IMR-90 (cell line): Measurements from ENCODE around the gene GNL3L. TPM values are rescaled to one million over a fixed set of nuclear protein-coding genes. Genes with fewer than 3 reads are reported as not detected.
A peak's percentile ranks its signal among the peaks of the same experiment; 100 is the strongest.

ENCODE experiments used
- ATAC-seq: fragments of 200-7000 bp; cut with Tn5 transposase; 2 replicates; pipeline ENCODE4 v1.9.1; 2020; ENCODE audit warnings: low read depth, mild to moderate bottlenecking, moderate library complexity
- BruUV-seq: library from RNA; stranded (reverse); fragments of 400-500 nt; replicated peaks from 2 replicates; lab custom pipeline; 2021; lab: Mats Ljungman, UMichigan
- CTCF ChIA-PET: fragments of 300-600 bp; formaldehyde crosslinking; extraction: SDS; loops from one replicate; lab custom pipeline; 2021; ENCODE audit warnings: antibody characterized with exemption; lab: Yijun Ruan, JAX
- POLR2A ChIA-PET: fragments of 300-600 bp; sonication (Branson Sonifier 250); formaldehyde crosslinking; loops from one replicate; lab custom pipeline; 2022; ENCODE audit warnings: antibody characterized with exemption; ENCODE audit not compliant: unreplicated experiment; lab: Charles Lee
- DNase-seq: peaks from one replicate; pipeline ENCODE4 v3.0.0; 2013
- H2AFZ ChIP-seq: replicated peaks from 2 replicates; pipeline ENCODE3; 2013; ENCODE audit warnings: low read length, mild to moderate bottlenecking; ENCODE audit not compliant: poor library complexity
- H2AK5ac ChIP-seq: 2 replicates; pipeline ENCODE4 v1.6.1; 2013; ENCODE audit warnings: low read depth, low read length, inconsistent platforms
- H2AK9ac ChIP-seq: replicated peaks from 2 replicates; pipeline ENCODE3; 2013; ENCODE audit warnings: mild to moderate bottlenecking, low read depth, low read length, moderate library complexity; ENCODE audit not compliant: poor library complexity
- H2BK120ac ChIP-seq: 2 replicates; pipeline ENCODE4 v1.6.1; 2013; ENCODE audit warnings: low read depth, low read length, inconsistent platforms
- H2BK15ac ChIP-seq: 3 replicates; pipeline ENCODE4 v1.6.1; 2013; ENCODE audit warnings: low read depth, low read length, inconsistent platforms
- H2BK20ac ChIP-seq: 2 replicates; pipeline ENCODE4 v1.6.1; 2013; ENCODE audit warnings: low read depth, mild to moderate bottlenecking, inconsistent platforms, low read length, moderate library complexity
- H2BK5ac ChIP-seq: 2 replicates; pipeline ENCODE4 v1.6.1; 2013; ENCODE audit warnings: mild to moderate bottlenecking, low read depth, low read length, inconsistent platforms; ENCODE audit not compliant: poor library complexity, severe bottlenecking
- H3K14ac ChIP-seq: replicated peaks from 2 replicates; pipeline ENCODE4 v1.6.1; 2013; ENCODE audit warnings: low read depth, low read length, inconsistent platforms
- H3K18ac ChIP-seq: 2 replicates; pipeline ENCODE4 v1.6.1; 2013; ENCODE audit warnings: low read depth, low read length, control low read depth
- H3K23ac ChIP-seq: 2 replicates; pipeline ENCODE4 v1.6.1; 2013; ENCODE audit warnings: low read depth, low read length, inconsistent platforms
- H3K27ac ChIP-seq: 2 replicates; pipeline ENCODE4 v1.5.1; 2013; ENCODE audit warnings: mild to moderate bottlenecking, control low read depth, low read length; ENCODE audit not compliant: insufficient read depth
- H3K27me3 ChIP-seq: 2 replicates; pipeline ENCODE4 v1.6.1; 2013; ENCODE audit warnings: low read length; ENCODE audit not compliant: control insufficient read depth, insufficient read depth
- H3K36me3 ChIP-seq: 2 replicates; pipeline ENCODE4 v1.6.1; 2013; ENCODE audit warnings: low read length, mixed read lengths; ENCODE audit not compliant: control insufficient read depth, insufficient read depth
- H3K4ac ChIP-seq: 2 replicates; pipeline ENCODE4 v1.6.1; 2013; ENCODE audit warnings: low read depth, low read length, inconsistent platforms
- H3K4me1 ChIP-seq: 2 replicates; pipeline ENCODE4 v1.6.1; 2013; ENCODE audit warnings: low read length, mixed read lengths; ENCODE audit not compliant: control insufficient read depth, insufficient read depth
- H3K4me2 ChIP-seq: 2 replicates; pipeline ENCODE4 v1.6.1; 2013; ENCODE audit warnings: low read depth, mild to moderate bottlenecking, control low read depth, low read length, moderate library complexity
- H3K4me3 ChIP-seq: 2 replicates; pipeline ENCODE4 v1.5.1; 2013; ENCODE audit warnings: low read depth, mild to moderate bottlenecking, control low read depth, low read length, moderate library complexity; ENCODE audit not compliant: insufficient read depth
- H3K56ac ChIP-seq: 2 replicates; pipeline ENCODE4 v1.6.1; 2013; ENCODE audit warnings: low read length, inconsistent platforms; ENCODE audit not compliant: insufficient read depth; ENCODE audit errors: extremely low read depth
- H3K79me1 ChIP-seq, 2 experiments: 2 replicates each; pipeline ENCODE4 v1.6.1; 2013; ENCODE audit warnings: low read length in 2 of 2, inconsistent platforms in 1 of 2, low read depth in 1 of 2
- H3K9ac ChIP-seq: 2 replicates; pipeline ENCODE4 v1.6.1; 2013; ENCODE audit warnings: low read depth, low read length, control low read depth
- H3K9me1 ChIP-seq: 2 replicates; pipeline ENCODE4 v1.6.1; 2013; ENCODE audit warnings: low read length, inconsistent platforms; ENCODE audit not compliant: insufficient read depth
- H3K9me3 ChIP-seq: 2 replicates; pipeline ENCODE4 v1.6.1; 2013; ENCODE audit warnings: low read length; ENCODE audit not compliant: control insufficient read depth, insufficient read depth
- H4K20me1 ChIP-seq: 2 replicates; pipeline ENCODE4 v1.6.1; 2013; ENCODE audit warnings: low read length, inconsistent platforms; ENCODE audit not compliant: insufficient read depth
- H4K5ac ChIP-seq: 2 replicates; pipeline ENCODE4 v1.6.1; 2013; ENCODE audit warnings: mild to moderate bottlenecking, low read depth, low read length, control low read depth
- H4K8ac ChIP-seq, 2 experiments: 2 replicates each; pipeline ENCODE4 v1.6.1; 2013; ENCODE audit warnings: low read depth in 2 of 2, low read length in 2 of 2, control low read depth in 1 of 2, inconsistent platforms in 1 of 2
- H4K91ac ChIP-seq: 2 replicates; pipeline ENCODE4 v1.6.1; 2013; ENCODE audit warnings: low read depth, low read length, inconsistent platforms; ENCODE audit not compliant: insufficient read depth
- BHLHE40 ChIP-seq: fragments of 150-350 bp; IDR thresholded peaks from 2 replicates; pipeline ENCODE4 v1.6.1; 2016; ENCODE audit warnings: mild to moderate bottlenecking, low read depth, low read length
- CEBPB ChIP-seq: IDR thresholded peaks from 2 replicates; pipeline ENCODE4 v1.6.1; 2012; ENCODE audit warnings: low read depth, low read length, improper control_type of control experiment
- CTCF ChIP-seq: conservative IDR thresholded peaks from 2 replicates; pipeline ENCODE4 v1.5.1; 2012; ENCODE audit warnings: mild to moderate bottlenecking, low read depth, low read length, improper control_type of control experiment
- FOS ChIP-seq: fragments of 150-350 bp; IDR thresholded peaks from 2 replicates; pipeline ENCODE4 v1.6.1; 2016; ENCODE audit warnings: low read depth, low read length
- MAFK ChIP-seq: IDR thresholded peaks from 2 replicates; pipeline ENCODE4 v1.6.1; 2012; ENCODE audit warnings: low read depth, low read length, improper control_type of control experiment
- MAZ ChIP-seq: IDR thresholded peaks from 2 replicates; pipeline ENCODE4 v1.6.1; 2012; ENCODE audit warnings: low read depth, mild to moderate bottlenecking, low read length, improper control_type of control experiment, moderate library complexity, borderline replicate concordance
- MXI1 ChIP-seq: IDR thresholded peaks from 2 replicates; pipeline ENCODE4 v1.6.1; 2012; ENCODE audit warnings: low read depth, mild to moderate bottlenecking, low read length, moderate library complexity, borderline replicate concordance
- POLR2A ChIP-seq: IDR thresholded peaks from 2 replicates; pipeline ENCODE4 v1.6.1; 2012; ENCODE audit warnings: mild to moderate bottlenecking, low read depth, low read length
- RAD21 ChIP-seq: IDR thresholded peaks from 2 replicates; pipeline ENCODE4 v1.6.1; 2012; ENCODE audit warnings: low read length, improper control_type of control experiment
- RCOR1 ChIP-seq: IDR thresholded peaks from 2 replicates; pipeline ENCODE4 v1.6.1; 2012; ENCODE audit warnings: mild to moderate bottlenecking, low read length, improper control_type of control experiment; ENCODE audit not compliant: insufficient replicate concordance
- RFX5 ChIP-seq: IDR thresholded peaks from 2 replicates; pipeline ENCODE4 v1.8.0; 2012; ENCODE audit warnings: low read depth, mild to moderate bottlenecking, low read length, moderate library complexity
- USF2 ChIP-seq: fragments of 150-350 bp; IDR thresholded peaks from 2 replicates; pipeline ENCODE4 v1.6.1; 2017; ENCODE audit warnings: mild to moderate bottlenecking, antibody characterized with exemption, low read length, low read depth
- WGBS, 2 experiments: methylation state at CpG; one replicate each; pipeline versions ENCODE4 v1.1.5 to v1.1.7; 2013; ENCODE audit warnings: missing lambda C conversion rate in 2 of 2; ENCODE audit not compliant: insufficient read length in 1 of 2; ENCODE audit errors: extremely low coverage in 2 of 2; 5-methylcytosine and 5-hydroxymethylcytosine counted together
- dilution Hi-C: fragments of 300-500 bp; cut with HindIII; formaldehyde crosslinking; loops from one replicate; pipeline ENCODE4 v1.14.3; 2018; ENCODE audit warnings: low sequenced_read_pairs; ENCODE audit not compliant: unreplicated experiment
- in situ Hi-C: fragments of 300-500 bp; cut with MboI; formaldehyde crosslinking; loops from 3 replicates; pipeline ENCODE4 v1.14.3; 2019; ENCODE audit warnings: low sequenced_read_pairs, inconsistent platforms, mixed read lengths
- intact Hi-C: fragments of 100-400 bp; cut with micrococcal nuclease; formaldehyde crosslinking; loops from 2 replicates; pipeline ENCODE4 v1.10.0; 2022
- polyA plus RNA-seq, 3 experiments: library from polyadenylated mRNA; depleted of rRNA; stranded (reverse); fragments of >200 nt; gene quantifications; 2 replicates each; pipeline ENCODE4 v1.2.3, GENCODE V29; 2012; ENCODE audit warnings: low replicate concordance in 1 of 3
- total RNA-seq: library from RNA; depleted of rRNA; stranded (reverse); fragments of >200 nt; gene quantifications from 2 replicates; pipeline ENCODE4 v1.2.3, GENCODE V29; 2012

GNL3L gene
- total and polyA plus RNA-seq, 2 of the 4 experiments (the other 2 are of a cell fraction), result 16.5 to 48.8 TPM

DNA sequence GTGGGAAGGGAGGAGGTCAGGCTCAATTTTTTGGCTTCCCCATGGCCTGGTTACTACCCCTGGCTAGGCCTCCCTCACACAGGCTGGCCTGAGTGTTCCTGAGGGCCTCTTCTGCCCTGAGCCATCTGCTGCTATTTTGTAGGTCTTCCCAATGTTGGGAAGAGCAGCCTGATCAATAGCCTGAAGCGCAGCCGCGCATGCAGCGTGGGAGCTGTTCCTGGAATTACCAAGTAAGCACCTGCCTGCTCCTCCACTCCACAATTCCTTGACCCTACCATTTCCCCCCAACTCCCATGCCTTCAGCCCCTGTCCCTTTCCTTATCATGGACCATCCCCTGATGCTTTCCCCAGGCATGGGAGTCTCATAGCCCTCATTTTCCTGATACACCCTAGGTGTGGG, 20.8 kb downstream of the GNL3L start:
- H2AK5ac ChIP-seq, result no peak overlapping the region
- H3K14ac ChIP-seq, result no peak overlapping the region
- no CpG with 5 or more reads among the region's 4 CpGs for WGBS, 2 experiments
- no peaks in the 10 kb centered on the region for H3K4me1 ChIP-seq
- H2AK9ac ChIP-seq, result peak overlapping the region; percentile 52
- H2BK20ac ChIP-seq, result no peak overlapping the region
- TF ChIP-seq CEBPB, result no peak
- no peak for TF ChIP-seq BHLHE40
- TF ChIP-seq MAZ, result no peak
- TF ChIP-seq FOS, result no peak
- no peak for TF ChIP-seq MXI1
- TF ChIP-seq POLR2A, result no peak
- no peak for TF ChIP-seq RCOR1
- TF ChIP-seq USF2, result no peak
- no peak for TF ChIP-seq RFX5
- TF ChIP-seq CTCF, result no peak
- no peak for TF ChIP-seq RAD21
- TF ChIP-seq MAFK, result no peak
- H3K9me1 ChIP-seq, result no peaks in the 10 kb centered on the region
- in situ Hi-C loops (no loop called here), intact Hi-C loops (no loop called here), dilution Hi-C loops (no loop called here)
- H4K91ac ChIP-seq, result no peak overlapping the region
- no peak overlapping the region for H2BK5ac ChIP-seq
- BruUV-seq, result no TSS peak
- no peak overlapping the region for H3K27ac ChIP-seq
- no peak overlapping the region for H3K4me2 ChIP-seq
- no peak overlapping the region for H3K56ac ChIP-seq
- DNase-seq (no peak), ATAC-seq (no peak)
- H3K36me3 ChIP-seq, result peaks cover 45% of the 10 kb centered on the region
- ChIA-PET POLR2A (no interaction called here), CTCF (interaction anchor here (0.7 kb wide), 1 partner anchor 552 kb away, joined by 3 read pairs; no protein-coding TSS in a partner anchor)
- H3K4ac ChIP-seq, result no peak overlapping the region
- H3K27me3 ChIP-seq, result no peaks in the 10 kb centered on the region; the same call in 1 of the 2 replicates
- H2AFZ ChIP-seq, result no peak overlapping the region
- no peak overlapping the region for H4K5ac ChIP-seq
- no peaks in the 10 kb centered on the region for H4K20me1 ChIP-seq
- no peaks in the 10 kb centered on the region for H3K79me1 ChIP-seq
- H2BK15ac ChIP-seq, result no peak overlapping the region
- H3K4me3 ChIP-seq, result no peak overlapping the region
- no peak overlapping the region for H3K18ac ChIP-seq
- H4K8ac ChIP-seq, result no peak overlapping the region
- no peak overlapping the region for H2BK120ac ChIP-seq
- no peaks in the 10 kb centered on the region for H3K9me3 ChIP-seq
- no peak overlapping the region for H3K9ac ChIP-seq
- no peak overlapping the region for H3K23ac ChIP-seq
